Ovary (tissue), 9 donors: ENCODE results near the gene FBXL5. TPM values are rescaled to one million over a fixed set of nuclear protein-coding genes. Genes with fewer than 3 reads are reported as not detected.

Experiments
- DNase-seq, 5 donors: peaks; one replicate each; pipeline ENCODE4 v3.0.0-alpha.2; 2019 to 2020
- H3K27ac ChIP-seq, 2 donors: fragments of 200-600 bp; one replicate each; pipeline versions ENCODE4 v1.5.1 to v1.8.0; 2019 to 2022
- H3K27me3 ChIP-seq: fragments of 200-600 bp; one replicate; pipeline ENCODE4 v1.8.0; 2022
- H3K36me3 ChIP-seq: fragments of 200-600 bp; sonication (generic); one replicate; pipeline ENCODE4 v1.5.1; 2019
- H3K4me1 ChIP-seq: one replicate; pipeline ENCODE4 v1.8.1; 2013; ENCODE audit warnings: mild to moderate bottlenecking, moderate library complexity; ENCODE audit not compliant: insufficient read depth
- H3K4me3 ChIP-seq: fragments of 200-600 bp; sonication (generic); one replicate; pipeline ENCODE4 v1.5.1; 2017
- H3K9me3 ChIP-seq, 2 donors: fragments of 200-600 bp in 1 of 2; sonication (generic) in 1 of 2; one replicate each; pipeline versions ENCODE4 v1.5.1 to v1.8.1; 2013 to 2019; ENCODE audit warnings: mild to moderate bottlenecking in 1 of 2, moderate library complexity in 1 of 2
- CTCF ChIP-seq, 3 donors: fragments of 450-650 bp in 2 of 3; fragments of 200-600 bp in 1 of 3; IDR thresholded peaks; one replicate each; pipeline versions ENCODE4 v1.5.1 to v1.8.0; 2016 to 2022; ENCODE audit warnings: antibody characterized with exemption in 3 of 3, mild to moderate bottlenecking in 1 of 3
- EP300 ChIP-seq: sonication (generic); formaldehyde crosslinking; IDR thresholded peaks from one replicate; pipeline ENCODE4 v1.6.1; 2017; ENCODE audit warnings: antibody characterized with exemption
- POLR2A ChIP-seq: fragments of 450-650 bp; IDR thresholded peaks from one replicate; pipeline ENCODE4 v1.6.1; 2017; ENCODE audit warnings: antibody characterized with exemption, mild to moderate bottlenecking, moderate library complexity
- WGBS, 3 donors: extraction: QIAGEN DNeasy Blood & Tissue Kit in 1 of 3; methylation state at CpG; one replicate each; pipeline versions ENCODE4 v1.1.5 to v1.1.7; 2013 to 2017; 5-methylcytosine and 5-hydroxymethylcytosine counted together
- intact Hi-C, 4 donors: fragments of 100-400 bp; cut with DNase I; formaldehyde crosslinking; loops; one replicate each; pipeline versions ENCODE4 v1.11.0 to v1.15.1; 2022 to 2023
- polyA plus RNA-seq, 2 donors: library from polyadenylated mRNA; stranded (reverse); fragments of 200-250 nt in 1 of 2; fragments of 350-450 nt in 1 of 2; fragmentation: Illumina TruSeq in 1 of 2; extraction: RNeasy Lipid Tissue Mini Kit (QIAGEN cat#74804) in 1 of 2; gene quantifications; one replicate each; pipeline ENCODE4 v1.2.3, GENCODE V29; 2013 to 2014
- total RNA-seq, 7 donors: library from RNA; depleted of rRNA in 2 of 7; stranded (reverse); fragments of >200 nt in 2 of 7; fragmentation: NEBNext Ultra II Directional in 3 of 7; extraction: Animal tissue kit (Norgen Biotek cat#: 25700) in 3 of 7; gene quantifications; one replicate each; pipeline versions ENCODE4 v1.1.0 to v1.2.4, GENCODE V29; 2016 to 2023
- donor health status: DM: no; HTN: no; CAD: no; lungs with moderate emphysema.
- donor health status: DM: no; HTN: no; CAD: no.
- donor health status: Bipolar disorder and iron deficiency.
- donor health status: DM: yes; HTN: yes; CAD: no.
- donor health status: DM: no; HTN: no; CAD: no.
- donor health status: DM: yes; HTN: yes; CAD: no.

Gene FBXL5
- total and polyA plus RNA-seq, 9 donors: 68.7 to 104 (median 90.4) TPM

- no peaks in the 10 kb centered on the region for H3K36me3 ChIP-seq
- TF ChIP-seq CTCF (IDR thresholded peaks at IDR 0.05) (no peak), EP300 (no peak), POLR2A (no peak)
- no peak for DNase-seq
- no peaks in the 10 kb centered on the region for H3K27me3 ChIP-seq
- no peak overlapping the region for H3K4me3 ChIP-seq
- no peak overlapping the region for H3K27ac ChIP-seq
- H3K4me1 ChIP-seq: peaks cover 2% of the 10 kb centered on the region
- no peaks in the 10 kb centered on the region for H3K9me3 ChIP-seq
- WGBS, 3 donors: 89 to 97% (median 95%) methylated on average over 6 of the region's 6 CpGs
- intact Hi-C loops: no loop called here
Measured at GRCh38 chr4:15676899-15677298, 21.7 kb upstream of the FBXL5 start.

GRCh38 chr4:15676039-15676438, 20.9 kb upstream of the FBXL5 start:
- H3K27ac ChIP-seq: no peak overlapping the region
- no peaks in the 10 kb centered on the region for H3K36me3 ChIP-seq
- H3K27me3 ChIP-seq: no peaks in the 10 kb centered on the region
- TF ChIP-seq CTCF (IDR thresholded peaks at IDR 0.05): no peak
- no peak for TF ChIP-seq EP300
- TF ChIP-seq POLR2A: no peak
- intact Hi-C loops: no loop called here
- no peak overlapping the region for H3K4me3 ChIP-seq
- no peaks in the 10 kb centered on the region for H3K9me3 ChIP-seq
- 91 to 94% (median 94%) methylated on average over 1 of the region's 1 CpG for WGBS, 3 donors
- no peak for DNase-seq
- H3K4me1 ChIP-seq: no peaks in the 10 kb centered on the region

GRCh38 chr4:15675356-15675755, 20.2 kb upstream of the FBXL5 start:
- H3K27ac ChIP-seq: no peak overlapping the region
- H3K27me3 ChIP-seq: no peaks in the 10 kb centered on the region
- TF ChIP-seq EP300 (no peak), CTCF (IDR thresholded peaks at IDR 0.05) (no peak), POLR2A (no peak)
- H3K4me1 ChIP-seq: no peaks in the 10 kb centered on the region
- intact Hi-C loops: no loop called here
- no peaks in the 10 kb centered on the region for H3K9me3 ChIP-seq
- 92 to 94% (median 92%) methylated on average over 3 of the region's 3 CpGs for WGBS, 3 donors
- no peak for DNase-seq
- H3K4me3 ChIP-seq: no peak overlapping the region
- H3K36me3 ChIP-seq: no peaks in the 10 kb centered on the region

GRCh38 chr4:15674926-15675325, 19.8 kb upstream of the FBXL5 start:
- no peaks in the 10 kb centered on the region for H3K4me1 ChIP-seq
- no peak overlapping the region for H3K4me3 ChIP-seq
- intact Hi-C loops: no loop called here
- no peaks in the 10 kb centered on the region for H3K36me3 ChIP-seq
- TF ChIP-seq POLR2A (no peak), EP300 (no peak), CTCF (IDR thresholded peaks at IDR 0.05) (no peak)
- WGBS, 3 donors: 93 to 99% (median 97%) methylated on average over 4 of the region's 4 CpGs
- no peak for DNase-seq
- no peak overlapping the region for H3K27ac ChIP-seq
- no peaks in the 10 kb centered on the region for H3K27me3 ChIP-seq
- no peaks in the 10 kb centered on the region for H3K9me3 ChIP-seq

GRCh38 chr4:15674046-15674445, 18.9 kb upstream of the FBXL5 start:
- Histone ChIP-seq H3K4me3 (no peak overlapping the region), H3K4me1 (no peaks in the 10 kb centered on the region), H3K36me3 (no peaks in the 10 kb centered on the region), H3K27me3 (no peaks in the 10 kb centered on the region), H3K27ac (no peak overlapping the region), H3K9me3 (no peaks in the 10 kb centered on the region)
- 91 to 94% (median 94%) methylated on average over 2 of the region's 2 CpGs for WGBS, 3 donors
- TF ChIP-seq CTCF (IDR thresholded peaks at IDR 0.05) (no peak), POLR2A (no peak), EP300 (no peak)
- no peak for DNase-seq
- intact Hi-C loops: no loop called here
